GM19438 (cell line): ENCODE measurements around the gene FCER2.
"Not testable (repeated sequence)": the region's sequence is repeated elsewhere in the genome, so short reads cannot be mapped to it uniquely, and the experiment has no call there.

ENCODE experiments used
- ATAC-seq: cut with Tn5 transposase; IDR thresholded peaks from one replicate; pipeline ENCODE4 v1.9.1; 2021; ENCODE audit warnings: low read depth; ENCODE audit not compliant: unreplicated experiment

FCER2 gene, protein sequence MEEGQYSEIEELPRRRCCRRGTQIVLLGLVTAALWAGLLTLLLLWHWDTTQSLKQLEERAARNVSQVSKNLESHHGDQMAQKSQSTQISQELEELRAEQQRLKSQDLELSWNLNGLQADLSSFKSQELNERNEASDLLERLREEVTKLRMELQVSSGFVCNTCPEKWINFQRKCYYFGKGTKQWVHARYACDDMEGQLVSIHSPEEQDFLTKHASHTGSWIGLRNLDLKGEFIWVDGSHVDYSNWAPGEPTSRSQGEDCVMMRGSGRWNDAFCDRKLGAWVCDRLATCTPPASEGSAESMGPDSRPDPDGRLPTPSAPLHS

GRCh38 chr19:7701654-7702457 lies at the start of gene FCER2:
Gene FCER2 (minus strand): TSS chr19:7702131. CDS start chr19:7699760, 2,371 bp downstream.
- peak; percentile 63 for ATAC-seq

DNA sequence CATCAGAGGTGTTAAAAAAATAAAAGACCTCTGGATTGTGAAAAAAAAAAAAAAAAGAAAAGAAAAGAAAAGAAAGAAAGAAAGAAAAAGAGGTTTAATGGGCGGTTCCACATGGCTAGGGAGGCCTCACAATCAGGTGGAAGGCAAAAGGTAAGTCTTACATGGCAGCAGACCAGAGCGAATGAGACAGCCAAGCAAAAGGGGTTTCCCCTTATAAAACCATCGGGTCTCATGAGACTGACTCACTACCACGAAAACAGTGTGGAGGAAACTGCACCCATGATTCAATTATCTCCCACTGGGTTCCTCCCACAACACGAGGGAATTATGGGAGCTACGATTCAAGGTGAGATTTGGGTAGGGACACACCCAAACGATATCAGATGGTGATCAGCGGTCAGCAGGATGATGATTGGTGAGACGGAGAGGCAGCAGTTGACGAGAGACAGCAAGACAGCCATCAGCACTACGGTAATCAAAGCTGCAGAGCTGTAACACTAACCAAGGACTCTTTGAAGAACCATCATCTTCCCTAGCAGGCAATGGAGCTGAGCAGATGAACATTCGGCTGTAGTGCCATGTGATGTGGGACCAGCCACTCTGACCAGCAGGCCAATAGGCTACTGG lies 49.3 kb upstream of the FCER2 start:
- ATAC-seq: no peak

DNA sequence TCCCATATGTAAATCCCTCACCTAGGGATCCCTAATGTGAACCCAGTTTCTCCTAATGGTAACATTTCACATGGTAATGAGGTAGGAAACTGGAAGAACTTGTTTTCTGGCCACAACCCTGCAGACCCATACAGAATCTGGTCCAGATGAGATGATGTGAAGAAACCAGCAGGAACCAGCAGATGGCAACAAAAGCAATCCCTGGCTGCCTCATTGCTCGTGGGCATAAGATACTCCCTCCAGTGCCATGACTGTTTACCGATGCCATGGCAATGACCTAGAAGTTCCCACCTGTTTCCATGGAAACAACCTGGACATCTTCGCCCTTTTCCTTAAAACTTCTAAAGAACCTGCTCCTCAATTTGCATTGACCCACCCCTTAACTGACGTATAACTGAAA lies 46.8 kb upstream of the FCER2 start:
- ATAC-seq: no peak

DNA sequence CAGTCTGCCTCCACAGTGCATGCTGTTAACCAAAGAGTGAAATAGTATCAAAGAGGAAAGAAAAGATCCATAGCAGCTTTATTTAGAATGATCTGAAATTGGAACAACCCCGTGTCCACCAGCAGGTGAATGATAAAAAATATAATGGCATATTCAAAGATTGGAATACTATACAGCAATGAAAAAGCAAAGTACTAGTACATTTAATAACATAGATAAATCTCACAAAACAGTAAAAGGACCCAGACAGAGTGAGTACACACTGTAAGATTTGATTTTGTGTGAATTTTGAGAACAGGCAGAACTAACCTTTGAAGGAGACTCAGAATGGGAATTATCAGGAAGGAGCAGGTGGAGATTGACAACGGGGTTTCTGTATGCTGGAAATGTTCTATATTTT lies 46.2 kb upstream of the FCER2 start:
- no peak for ATAC-seq

DNA sequence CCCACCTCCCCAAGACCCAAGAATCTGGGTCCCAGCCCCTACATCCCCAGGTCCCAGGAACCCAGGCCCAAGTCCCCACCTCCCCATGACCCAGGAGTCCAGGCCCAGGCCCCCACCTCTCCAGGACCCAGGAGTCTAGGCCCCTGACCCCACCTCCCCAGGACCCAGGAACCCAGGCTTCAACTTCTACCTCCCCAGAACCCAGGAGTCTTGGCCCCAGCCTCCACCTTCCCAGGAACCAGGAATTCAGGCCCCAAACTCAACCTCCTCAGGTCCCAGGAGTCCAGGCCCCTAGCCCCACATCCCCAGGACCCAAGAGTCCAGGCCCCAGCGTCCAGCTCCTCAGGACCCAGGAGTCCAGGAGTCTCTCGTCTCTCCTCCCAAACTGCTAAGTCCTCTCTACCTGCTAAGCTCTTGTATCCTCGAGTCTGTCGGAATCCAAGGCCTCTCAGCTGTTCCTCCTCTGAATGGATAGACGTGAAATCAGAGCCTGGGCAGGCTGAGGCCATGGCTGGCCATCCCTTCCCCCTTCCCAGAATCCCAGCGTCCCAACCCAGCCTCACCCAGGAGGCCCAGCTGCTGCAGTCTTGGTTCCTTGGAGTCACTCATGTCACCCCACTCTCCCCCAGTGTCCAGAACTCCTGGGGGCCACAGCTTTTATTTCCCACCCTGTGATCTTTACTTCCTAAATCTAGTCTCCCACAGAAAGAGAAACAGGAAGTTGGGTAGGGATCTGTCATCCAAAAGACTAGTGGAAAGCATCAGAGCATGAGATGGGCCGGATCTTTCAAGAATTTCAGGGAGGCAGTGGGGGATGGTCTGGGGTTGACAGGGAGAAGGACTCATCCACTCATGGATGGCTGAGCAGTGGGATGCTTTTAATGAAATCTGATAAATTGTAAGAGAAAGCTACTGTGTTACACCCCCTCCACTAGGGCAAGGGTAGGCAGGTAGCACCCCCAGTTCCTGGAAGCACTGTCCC lies 45.3 kb upstream of the FCER2 start, which contains the start of gene CD209:
CD209 (minus strand) TSS at position 632 of the 982 bp plus-strand sequence; CDS start at position 609, 23 bp downstream.
- no peak for ATAC-seq

GRCh38 chr19:7746306-7746705 lies 44.4 kb upstream of the FCER2 start:
- not testable (repeated sequence) for ATAC-seq

GRCh38 chr19:7744871-7745650 lies 43.1 kb upstream of the FCER2 start:
- ATAC-seq: no peak

DNA sequence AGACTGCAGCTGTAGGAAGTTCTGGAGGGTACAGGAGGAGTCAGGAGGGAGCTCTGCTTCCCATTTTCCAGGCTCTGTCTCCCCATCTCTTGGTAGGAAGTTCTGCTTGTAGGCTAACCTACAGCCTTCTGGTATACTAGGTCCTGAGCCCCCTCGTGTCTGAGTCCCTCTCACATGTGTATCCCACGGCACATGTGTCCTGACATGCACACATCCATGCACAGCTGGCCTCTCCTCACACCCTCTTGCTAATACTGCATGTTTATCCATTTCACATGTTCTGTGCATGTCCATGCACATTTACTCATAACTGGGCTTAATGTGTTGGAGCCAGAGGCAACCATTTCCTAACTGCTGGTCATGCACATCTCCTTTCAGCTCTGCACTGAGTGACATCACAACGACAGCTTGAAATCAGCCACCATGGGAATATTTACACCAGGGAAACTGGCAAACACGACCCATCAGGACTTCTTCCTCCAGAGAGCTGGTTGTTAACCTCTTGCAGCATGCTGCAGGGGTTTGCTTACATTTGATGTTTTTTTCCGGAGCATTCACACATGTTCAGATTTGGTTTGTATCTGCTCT lies 42.4 kb upstream of the FCER2 start:
- ATAC-seq: peak; percentile 18

- peak; percentile 77 for ATAC-seq
These were observed 41.5 kb upstream of the FCER2 start for GRCh38 chr19:7743425-7743841.

GRCh38 chr19:7742991-7743390 lies 41.1 kb upstream of the FCER2 start:
- ATAC-seq: no peak

DNA sequence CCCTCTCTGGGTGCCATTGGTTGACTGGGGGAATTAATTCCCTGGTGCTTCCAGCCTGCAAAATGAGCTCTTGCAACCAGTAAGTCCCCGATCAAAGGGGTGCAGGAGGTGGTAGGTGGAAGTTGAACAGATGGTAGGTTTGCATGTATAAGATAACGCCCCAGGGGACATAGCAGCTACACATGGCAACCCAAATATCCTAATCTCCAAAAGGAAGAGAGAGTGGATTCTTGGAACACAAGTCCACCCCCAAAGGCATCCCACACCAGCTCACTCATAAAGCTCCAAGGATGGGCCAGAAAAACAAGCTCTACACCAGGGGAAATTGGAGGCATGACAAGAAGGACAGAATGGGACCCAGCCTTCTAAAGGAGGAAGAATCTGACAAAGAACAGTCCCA lies 40.6 kb upstream of the FCER2 start:
- ATAC-seq: no peak

GRCh38 chr19:7740682-7741054 lies 38.7 kb upstream of the FCER2 start:
- ATAC-seq: no peak

- no peak for ATAC-seq
These were observed 38.1 kb upstream of the FCER2 start for GRCh38 chr19:7739801-7740681.

DNA sequence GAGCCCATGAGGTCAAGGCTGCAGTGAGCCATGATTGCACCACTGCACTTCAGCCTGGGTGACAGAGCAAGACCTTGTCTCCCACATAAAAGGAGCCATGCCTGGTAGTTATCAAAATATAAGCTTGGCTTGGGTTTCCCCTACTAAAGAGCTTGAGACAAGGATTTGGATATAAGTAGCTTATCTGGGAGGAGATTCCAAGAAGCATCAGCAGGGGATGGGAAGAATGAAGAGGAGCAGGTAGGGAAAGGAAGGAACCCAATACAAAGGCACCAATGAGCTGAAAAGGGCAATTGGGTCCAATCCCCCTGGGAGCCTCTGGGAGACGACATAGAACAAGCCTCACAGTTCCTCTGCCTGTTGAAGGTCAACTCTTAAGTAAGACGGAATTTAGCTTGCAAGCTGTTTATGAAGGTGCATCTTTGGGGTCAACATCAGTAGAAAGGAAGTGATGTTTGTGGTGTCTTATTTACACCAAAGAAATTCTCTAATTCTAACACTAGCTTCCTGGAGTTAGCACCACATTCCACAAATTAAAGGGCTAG lies 37.4 kb upstream of the FCER2 start:
- ATAC-seq: no peak

DNA sequence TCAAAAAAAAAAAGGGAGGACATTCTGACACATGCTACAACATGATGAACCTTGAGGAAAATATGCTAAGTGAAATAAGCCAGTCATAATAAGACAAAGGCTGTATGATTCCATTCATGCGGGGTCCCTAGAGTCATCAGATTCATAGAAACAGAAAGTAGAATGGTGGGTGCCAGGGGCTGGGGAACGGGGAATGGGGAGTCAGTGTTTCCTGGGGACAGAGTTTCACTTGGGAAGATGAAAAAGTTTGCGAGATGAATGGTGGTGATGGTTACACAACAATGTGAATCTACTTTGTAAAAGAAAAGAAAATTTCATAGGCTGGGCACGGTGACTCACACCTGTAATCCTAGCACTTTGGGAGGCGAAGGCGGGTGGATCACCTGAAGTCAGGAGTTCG lies 36.1 kb upstream of the FCER2 start:
- ATAC-seq: no peak

DNA sequence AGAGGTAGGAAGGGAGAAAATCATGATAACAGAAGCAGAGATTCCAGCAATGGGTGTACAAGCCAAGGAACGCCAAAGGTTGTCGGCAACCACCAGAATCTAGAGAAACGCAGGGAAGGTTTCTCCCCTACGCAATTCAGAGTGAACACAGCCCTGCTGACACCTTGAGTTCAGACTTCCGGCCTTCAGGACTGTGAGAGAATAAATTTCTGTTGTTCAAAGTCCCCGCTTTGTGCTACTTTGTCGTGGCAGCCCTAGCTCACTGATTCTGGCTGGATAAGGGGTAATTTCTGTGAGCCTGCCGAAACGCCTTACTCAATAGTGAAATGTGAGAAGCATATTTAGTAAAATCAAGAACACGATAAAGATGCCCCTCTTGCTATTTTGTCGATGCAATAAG lies 35.3 kb upstream of the FCER2 start:
- no peak for ATAC-seq

DNA sequence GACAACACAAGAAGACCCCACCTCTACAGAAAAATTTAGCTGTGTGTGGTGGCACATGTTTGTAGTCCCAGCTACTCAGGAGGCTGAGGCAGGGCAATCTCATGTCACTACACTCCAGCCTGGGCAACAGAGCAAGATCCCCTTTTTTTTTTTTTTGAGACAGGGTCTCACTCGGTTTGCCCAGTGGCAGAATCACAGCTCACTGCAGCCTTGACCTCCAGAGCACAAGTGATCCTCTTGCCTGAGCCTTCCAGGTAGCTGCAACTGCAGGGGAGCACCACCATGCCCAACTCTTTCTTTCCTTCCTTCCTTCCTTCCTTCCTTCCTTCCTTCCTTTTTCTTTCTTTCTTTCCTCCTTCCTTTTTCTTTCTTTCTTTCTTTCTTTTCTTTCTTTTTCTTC lies 34.2 kb upstream of the FCER2 start:
- ATAC-seq: no peak
